Activated naive CD4-positive, alpha-beta T cell treated with anti-CD3 and anti-CD28 coated beads, Interleukin-2, amount 50 U/mL, for 72 hours (primary cell): ENCODE results near the gene RBBP4. TPM values are rescaled to one million over a fixed set of nuclear protein-coding genes. Genes with fewer than 3 reads are reported as not detected.
"Not testable (repeated sequence)": the region's sequence is repeated elsewhere in the genome, so short reads cannot be mapped to it uniquely, and the experiment has no call there.

Source experiments
- ATAC-seq, 2 donors: fragments of 150-1000 bp; cut with Tn5 transposase; 2 replicates each; pipeline ENCODE4 v1.10.0; 2021; ENCODE audit warnings: mild to moderate bottlenecking in 2 of 2, moderate library complexity in 2 of 2
- DNase-seq, 2 donors: peaks; one replicate each; pipeline ENCODE4 v3.0.0; 2021 to 2022; ENCODE audit warnings: low spot score in 2 of 2
- H3K27ac Mint-ChIP-seq, 2 donors: one replicate each; pipeline ENCODE4 v1.8.0; 2022; ENCODE audit warnings: mild to moderate bottlenecking in 2 of 2, mixed read lengths in 2 of 2
- H3K36me3 Mint-ChIP-seq, 2 donors: one replicate each; pipeline ENCODE4 v1.8.0; 2022; ENCODE audit warnings: mixed read lengths in 2 of 2
- H3K9me3 Mint-ChIP-seq, 2 donors: one replicate each; pipeline ENCODE4 v1.8.0; 2022; ENCODE audit warnings: mixed read lengths in 2 of 2
- total RNA-seq, 2 donors: library from RNA; stranded (reverse); gene quantifications; one replicate each; pipeline ENCODE4 v1.2.3, GENCODE V29; 2022

RBBP4 gene
- total RNA-seq, 2 donors from 2014 or later: 346 to 359 TPM

DNA sequence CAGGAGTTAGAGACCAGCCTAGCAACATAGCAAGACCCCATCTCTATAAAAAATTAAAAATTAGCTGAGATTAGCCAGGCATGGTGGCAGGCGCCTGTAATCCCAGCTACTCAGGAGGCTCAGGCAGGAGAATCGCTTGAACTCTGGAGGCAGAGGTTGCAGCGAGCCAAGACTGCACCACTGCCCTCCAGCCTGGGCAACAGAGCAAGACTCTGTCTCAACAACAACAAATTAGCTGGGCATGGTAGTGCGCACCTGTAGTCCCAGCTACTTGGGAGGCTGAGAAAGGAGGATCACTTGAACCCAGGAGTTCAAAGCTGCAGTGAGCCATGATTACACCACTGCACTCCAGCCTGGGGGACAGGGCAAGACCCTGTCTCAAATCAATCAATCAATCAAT is 20.8 kb upstream of the RBBP4 start:
- ATAC-seq, H3K27ac Mint-ChIP-seq, H3K9me3 Mint-ChIP-seq, H3K36me3 Mint-ChIP-seq, DNase-seq: not testable (repeated sequence)

DNA sequence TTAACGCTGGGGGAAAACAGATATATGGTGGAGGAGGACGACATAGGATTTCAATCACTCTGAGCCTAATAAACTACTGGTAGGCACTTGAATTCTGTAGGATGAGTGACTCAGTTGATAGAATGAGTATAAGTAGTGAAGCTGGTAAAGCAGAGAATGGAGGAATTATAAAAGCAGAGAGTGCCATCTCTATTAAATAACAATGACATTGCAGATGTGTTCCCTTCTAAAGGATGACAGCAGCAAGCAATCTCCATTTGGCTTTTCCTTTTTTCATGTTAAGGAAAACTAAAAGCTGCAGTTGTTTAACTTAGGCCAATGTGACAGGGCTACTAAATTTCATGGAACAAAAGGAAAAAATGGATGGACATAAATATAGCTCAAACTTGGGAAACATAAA is 18.2 kb upstream of the RBBP4 start:
- ATAC-seq (no peak), DNase-seq (no peak)
- Mint-ChIP-seq H3K27ac (no peak overlapping the region), H3K36me3 (peaks cover 0 to under 1% of the 10 kb centered on the region in 2 donors), H3K9me3 (no peaks in the 10 kb centered on the region)

DNA sequence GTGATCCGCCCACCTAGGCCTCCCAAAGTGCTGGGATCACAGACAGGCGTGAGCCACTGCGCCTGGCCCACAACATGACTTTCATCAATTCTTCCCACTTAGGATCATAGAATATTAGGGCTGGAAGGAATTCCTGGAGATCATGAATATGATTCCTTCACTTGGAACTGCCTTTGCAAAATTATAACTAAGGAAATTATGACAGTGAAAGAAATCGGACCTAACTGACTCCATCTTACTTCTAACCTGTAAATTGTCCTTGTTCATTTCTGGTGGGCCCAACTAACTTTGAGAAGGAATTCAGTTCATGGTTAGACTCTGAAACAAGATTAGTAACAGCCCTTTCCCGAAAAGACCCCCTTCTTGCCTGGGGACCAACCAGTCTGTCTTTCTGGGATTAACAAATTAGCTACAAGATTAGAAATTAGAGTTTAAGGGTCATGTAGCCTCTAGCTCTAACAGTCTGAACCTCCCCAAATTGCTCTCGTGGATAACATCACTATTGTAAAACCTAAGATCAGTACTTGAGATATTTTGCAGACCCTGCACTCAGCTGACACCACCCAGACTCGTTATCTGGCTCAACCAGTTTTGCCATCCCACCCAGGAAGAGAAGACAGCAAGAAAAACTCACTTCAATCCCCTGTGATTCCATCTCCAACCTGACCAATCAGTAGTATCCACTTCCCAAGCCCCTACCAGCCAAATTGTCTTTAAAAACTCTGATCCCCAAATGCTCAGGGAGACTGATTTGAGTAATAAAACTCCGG is 15.3 kb upstream of the RBBP4 start:
- ATAC-seq: no peak
- Mint-ChIP-seq H3K9me3 (no peaks in the 10 kb centered on the region), H3K27ac (peak overlapping the region; percentile 11 to 37), H3K36me3 (no peaks in the 10 kb centered on the region)
- DNase-seq: no peak

DNA sequence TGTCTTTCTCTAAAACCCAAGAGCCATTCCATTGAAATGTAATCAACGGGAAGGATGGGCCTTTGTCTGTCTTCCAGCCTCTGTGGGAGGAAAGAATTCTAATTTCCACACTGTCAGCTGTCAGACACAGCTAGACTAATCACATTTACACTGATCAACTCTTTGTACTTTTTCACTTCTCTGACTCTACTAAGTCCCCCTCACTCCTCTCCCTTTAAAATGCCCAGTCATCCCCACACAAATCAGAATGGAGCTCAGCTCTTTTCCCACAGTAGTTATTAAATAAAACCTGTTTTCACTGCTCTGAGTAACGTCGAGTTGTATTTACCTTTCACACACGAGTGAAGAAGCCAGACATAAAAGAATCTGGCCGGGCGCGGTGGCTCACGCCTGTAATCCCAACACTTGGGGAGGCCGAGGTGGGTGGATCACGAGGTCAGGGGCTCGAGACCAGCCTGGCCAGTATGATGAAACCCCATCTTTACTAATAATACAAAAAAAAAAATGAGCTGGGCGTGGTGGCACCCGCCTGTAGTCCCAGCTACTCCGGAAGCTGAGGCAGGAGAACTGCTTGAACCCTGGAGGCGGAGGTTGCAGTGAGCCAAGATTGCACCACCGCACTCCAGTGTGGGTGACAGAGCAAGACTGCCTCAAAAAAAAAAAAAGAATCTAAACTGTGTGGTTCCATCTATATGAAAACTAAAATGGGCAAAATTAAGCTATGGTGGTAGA is 13.9 kb upstream of the RBBP4 start:
- no peaks in the 10 kb centered on the region for H3K36me3 Mint-ChIP-seq
- H3K27ac Mint-ChIP-seq: peak overlapping the region; percentile 15 to 67
- no peak for DNase-seq
- H3K9me3 Mint-ChIP-seq: no peaks in the 10 kb centered on the region
- ATAC-seq: no peak

DNA sequence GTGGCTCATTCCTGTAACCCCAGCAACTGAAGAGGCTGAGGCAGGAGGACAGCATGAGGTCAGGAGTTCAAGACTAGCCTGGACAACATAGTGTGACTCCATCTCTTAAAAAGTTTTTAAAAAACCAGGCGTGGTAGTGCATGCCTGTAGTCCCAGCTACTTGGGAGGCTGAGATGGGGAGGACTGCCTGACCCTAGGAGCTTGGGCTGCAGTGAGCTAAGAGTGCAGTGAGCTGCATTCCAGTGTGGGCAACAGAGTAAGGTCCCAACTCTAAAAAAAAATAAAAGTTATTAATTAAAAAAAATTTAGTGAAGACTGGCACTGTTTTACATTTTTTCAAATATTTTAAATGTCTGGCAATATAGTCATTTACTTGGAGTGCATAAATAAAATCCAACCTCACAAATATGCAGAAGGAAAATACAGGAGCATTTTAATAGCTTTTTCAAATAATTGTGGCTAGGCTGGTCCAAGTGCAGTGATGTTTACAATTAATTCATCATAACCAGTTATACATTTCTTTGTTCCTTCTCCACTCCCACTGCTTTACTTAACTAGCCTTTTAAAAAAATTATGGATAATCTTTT is 11.4 kb upstream of the RBBP4 start:
- Mint-ChIP-seq H3K27ac (peak overlapping the region in 1 of 2 donors; percentile 29), H3K9me3 (no peaks in the 10 kb centered on the region), H3K36me3 (no peaks in the 10 kb centered on the region)
- ATAC-seq: no peak
- DNase-seq: no peak

DNA sequence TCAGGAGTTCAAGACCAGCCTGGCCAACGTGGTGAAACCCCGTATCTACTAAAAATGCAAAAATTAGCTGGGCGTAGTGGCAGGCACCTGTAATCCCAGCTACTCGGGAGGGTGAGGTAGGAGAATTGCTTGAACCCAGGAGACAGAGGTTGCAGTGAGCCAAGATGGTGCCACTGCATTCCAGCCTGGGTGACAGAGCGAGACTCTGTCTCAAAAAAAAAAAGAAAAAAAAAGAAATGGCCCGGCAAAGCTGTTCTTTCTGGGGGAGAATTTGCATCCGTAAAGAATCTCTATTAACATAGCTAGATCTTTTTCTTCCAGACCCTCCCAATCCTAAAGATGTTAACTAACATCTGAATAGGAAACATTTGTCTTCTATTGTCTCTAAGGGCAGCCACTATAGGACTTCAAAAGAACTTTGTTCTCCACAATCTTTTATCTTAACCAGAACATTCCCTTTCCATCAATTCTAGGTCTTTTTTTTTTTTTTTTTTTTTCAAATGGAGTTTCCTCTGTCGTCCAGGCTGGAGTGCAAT is 8.6 kb upstream of the RBBP4 start:
- not testable (repeated sequence) for H3K9me3 Mint-ChIP-seq, DNase-seq, H3K27ac Mint-ChIP-seq, H3K36me3 Mint-ChIP-seq, ATAC-seq

DNA sequence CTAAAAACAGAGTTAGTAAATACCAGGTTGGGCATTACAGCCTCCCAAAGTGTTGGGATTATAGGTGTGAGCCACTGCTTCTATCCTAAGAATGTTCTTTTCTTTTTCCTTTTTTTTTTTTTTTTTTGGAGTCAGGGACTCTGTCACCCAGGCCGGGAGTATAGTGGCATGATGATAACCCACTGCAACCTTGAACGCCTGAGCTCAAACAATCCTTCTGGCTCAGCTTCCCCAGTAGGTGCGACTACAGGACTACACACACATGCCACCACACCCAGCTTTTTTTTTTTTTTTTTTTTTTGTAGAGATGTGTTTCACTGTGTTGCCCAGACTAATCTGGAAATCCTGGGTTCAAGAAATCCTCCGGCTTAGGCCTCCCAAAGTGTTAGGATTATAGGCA is 6.6 kb upstream of the RBBP4 start:
- Mint-ChIP-seq H3K27ac (no peak overlapping the region), H3K9me3 (no peaks in the 10 kb centered on the region), H3K36me3 (peaks cover 0 to 9% of the 10 kb centered on the region in 2 donors)
- ATAC-seq (no peak), DNase-seq (no peak)

DNA sequence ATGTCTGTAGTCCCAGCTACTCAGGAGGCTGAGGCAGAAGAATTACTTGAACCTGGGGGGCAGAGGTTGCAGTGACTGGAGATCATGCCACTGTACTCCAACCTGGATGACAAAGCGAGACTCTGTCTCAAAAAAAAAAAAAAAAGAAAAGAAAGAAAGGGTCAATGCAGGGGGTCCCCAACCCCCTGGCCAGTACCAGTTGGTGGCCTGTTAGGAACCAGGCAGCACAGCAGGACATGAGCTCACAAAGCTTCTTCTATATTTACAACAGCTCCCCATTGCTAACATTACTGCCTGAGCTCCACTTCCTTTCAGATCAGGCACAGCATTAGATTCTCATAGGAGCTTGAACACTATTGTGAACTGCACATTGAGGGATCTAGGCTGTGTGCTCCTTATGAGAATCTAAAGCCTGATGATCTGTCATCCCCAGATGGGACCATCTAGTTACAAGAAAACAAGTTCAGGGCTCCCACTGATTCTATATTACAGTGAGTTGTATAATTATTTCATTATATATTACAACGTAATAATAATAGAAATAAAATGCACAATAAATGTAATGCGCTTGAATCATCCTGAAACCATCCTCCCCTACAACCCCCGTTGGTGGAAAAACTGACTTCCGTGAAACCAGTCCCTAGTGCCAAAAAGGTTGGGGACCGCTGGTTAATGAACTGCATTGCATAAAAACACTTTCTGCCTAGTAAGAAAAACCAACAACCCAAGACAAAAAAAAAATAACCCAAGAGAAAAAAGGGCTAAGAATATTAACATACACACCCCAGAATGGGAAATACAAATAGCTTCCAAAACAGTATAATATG is 3.5 kb upstream of the RBBP4 start:
- Mint-ChIP-seq H3K9me3 (no peaks in the 10 kb centered on the region), H3K27ac (no peak overlapping the region), H3K36me3 (peaks cover 17 to 27% of the 10 kb centered on the region in 2 donors)
- no peak for DNase-seq
- no peak for ATAC-seq

DNA sequence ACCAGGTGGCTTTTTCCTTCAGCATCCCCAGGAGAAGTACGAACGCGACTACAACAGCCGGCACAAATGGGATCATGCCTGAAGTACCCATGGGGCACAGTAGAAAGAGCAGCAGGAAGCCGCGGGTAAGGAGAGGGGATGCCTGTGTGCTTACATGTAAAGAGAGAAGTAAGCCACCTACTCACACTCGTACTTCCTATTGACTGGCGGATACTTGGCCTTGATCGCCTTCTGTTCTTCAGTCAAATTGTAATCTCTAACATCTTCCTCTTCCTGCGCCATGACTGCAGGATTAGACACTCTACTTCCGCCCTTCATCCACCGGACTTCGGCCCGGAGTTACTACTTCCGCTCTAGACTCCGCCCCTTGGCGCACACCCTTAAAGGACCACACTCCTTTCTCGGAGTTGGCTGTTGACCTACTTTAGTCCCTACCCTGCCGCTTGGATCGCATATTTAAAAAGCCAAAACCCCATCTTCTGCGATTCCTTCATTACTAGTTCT is 708 bp upstream of the RBBP4 start, which contains the start of gene ZBTB8OS:
TSS of gene ZBTB8OS (minus strand) at position 303 of the 504 bp plus-strand sequence. CDS start at position 282, 21 bp downstream.
- Mint-ChIP-seq H3K36me3 (peaks cover 35 to 42% of the 10 kb centered on the region in 2 donors), H3K9me3 (no peaks in the 10 kb centered on the region), H3K27ac (peak within 1 kb of the TSS; percentile 98 to 99)
- ATAC-seq (peak; percentile 80 to 83), DNase-seq (peak; percentile 82 to 86)

DNA sequence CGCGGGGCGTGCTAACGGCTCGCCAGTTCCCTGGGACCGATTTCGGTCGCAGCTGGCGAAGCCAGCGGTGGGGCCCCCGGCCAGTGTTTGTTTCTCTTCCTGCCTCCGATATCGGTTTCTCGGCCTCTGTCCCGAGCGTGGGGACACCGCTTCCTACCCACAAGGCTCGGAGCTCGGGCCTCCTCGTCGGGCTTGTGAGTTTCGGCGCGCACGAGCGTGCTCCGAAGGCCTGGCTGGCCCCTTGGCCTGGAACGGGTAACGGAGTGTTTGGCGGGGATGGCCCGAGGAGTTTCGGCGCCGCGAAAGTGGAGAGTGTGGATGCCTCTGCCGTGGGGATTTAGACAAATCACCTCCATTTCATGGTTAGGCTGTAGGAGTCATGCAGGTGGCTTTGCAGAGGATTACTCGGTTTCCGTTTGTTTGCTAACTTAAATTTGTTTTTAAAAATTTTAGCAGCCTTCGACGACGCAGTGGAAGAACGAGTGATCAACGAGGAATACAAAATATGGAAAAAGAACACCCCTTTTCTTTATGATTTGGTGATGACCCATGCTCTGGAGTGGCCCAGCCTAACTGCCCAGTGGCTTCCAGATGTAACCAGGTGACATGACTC is 559 bp downstream of the RBBP4 start:
- ATAC-seq (peak in 1 of 2 donors; percentile 7), DNase-seq (no peak)
- Mint-ChIP-seq H3K27ac (peak overlapping the region; percentile 98 to 99), H3K36me3 (peaks cover 42 to 51% of the 10 kb centered on the region in 2 donors), H3K9me3 (no peaks in the 10 kb centered on the region)

DNA sequence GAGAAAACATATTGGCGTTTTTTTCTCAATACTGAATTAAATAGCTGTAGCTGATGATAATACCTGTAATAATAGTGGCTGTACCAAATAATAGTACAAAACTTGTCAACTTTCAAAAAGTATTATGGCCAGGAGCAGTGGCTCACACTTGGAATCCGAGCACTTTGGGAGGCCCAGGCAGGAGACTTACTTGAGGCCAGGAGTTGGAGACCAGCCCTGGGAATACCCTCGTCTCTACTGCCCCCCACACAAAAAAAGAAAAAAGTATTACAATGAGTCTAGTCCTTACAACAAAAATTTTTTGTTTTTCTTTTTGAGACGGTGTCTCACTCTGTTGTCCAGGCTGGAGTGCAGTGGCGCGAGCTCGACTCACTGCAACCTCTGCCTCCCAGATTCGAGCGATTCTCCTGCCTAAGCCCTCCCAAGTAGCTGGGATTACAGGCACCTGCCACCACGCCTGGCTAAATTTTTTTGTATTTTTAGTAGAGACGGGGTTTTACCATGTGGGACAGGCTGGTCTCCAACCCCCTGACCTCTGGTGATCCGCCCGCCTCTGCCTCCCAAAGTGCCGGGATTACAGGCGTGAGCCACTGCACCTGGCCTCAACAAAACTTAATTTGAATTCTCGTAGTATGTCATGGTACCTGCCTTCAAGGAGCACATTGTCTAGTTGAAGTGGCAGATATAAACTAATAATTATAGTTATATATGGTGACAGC is 1.4 kb downstream of the RBBP4 start:
- no peak for DNase-seq
- H3K9me3 Mint-ChIP-seq: no peaks in the 10 kb centered on the region
- ATAC-seq: no peak
- peaks cover 48 to 60% of the 10 kb centered on the region in 2 donors for H3K36me3 Mint-ChIP-seq
- H3K27ac Mint-ChIP-seq: peak overlapping the region; percentile 98 to 99

DNA sequence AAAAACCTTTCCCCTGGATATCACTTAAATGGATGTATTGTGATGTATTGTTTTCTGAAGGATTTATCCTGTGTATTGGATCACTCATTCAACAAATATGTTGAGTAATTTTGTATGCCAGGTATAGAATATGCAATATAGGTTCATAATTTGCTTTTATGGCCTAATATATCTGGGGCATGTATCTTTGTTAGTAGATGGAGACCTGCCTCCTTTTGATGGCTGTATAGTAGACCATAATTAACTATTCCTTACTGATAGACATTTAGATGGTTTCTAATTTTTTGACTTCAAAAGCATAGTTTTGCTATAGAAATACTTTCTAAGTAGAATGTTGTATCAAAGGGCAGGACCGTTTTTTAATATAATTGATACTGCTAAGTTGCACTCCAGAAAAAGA is 8.6 kb downstream of the RBBP4 start:
- peaks cover 30 to 51% of the 10 kb centered on the region in 2 donors for H3K36me3 Mint-ChIP-seq
- no peak overlapping the region for H3K27ac Mint-ChIP-seq
- ATAC-seq (no peak), DNase-seq (no peak)
- H3K9me3 Mint-ChIP-seq: no peaks in the 10 kb centered on the region

DNA sequence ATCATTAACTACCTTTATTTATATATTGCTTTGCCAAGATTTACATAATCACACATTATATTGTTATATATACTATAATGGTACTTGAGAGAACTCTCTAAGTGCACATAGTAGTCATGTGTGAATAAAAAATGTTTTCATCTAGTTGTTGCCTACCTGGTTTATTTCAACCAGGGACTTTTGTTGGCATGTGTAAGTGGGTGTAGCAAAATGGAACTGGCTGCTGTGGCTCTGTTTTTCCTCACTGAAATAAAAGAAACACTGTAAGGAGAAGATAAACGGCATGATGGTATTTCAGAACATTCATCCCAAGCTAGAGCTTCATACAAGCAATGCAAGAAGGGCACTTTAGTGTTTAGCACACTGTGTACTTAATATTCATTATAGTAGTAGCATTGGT is 14.9 kb downstream of the RBBP4 start:
- H3K36me3 Mint-ChIP-seq: peaks cover 5 to 17% of the 10 kb centered on the region in 2 donors
- DNase-seq (no peak), ATAC-seq (no peak)
- no peak overlapping the region for H3K27ac Mint-ChIP-seq
- no peaks in the 10 kb centered on the region for H3K9me3 Mint-ChIP-seq

DNA sequence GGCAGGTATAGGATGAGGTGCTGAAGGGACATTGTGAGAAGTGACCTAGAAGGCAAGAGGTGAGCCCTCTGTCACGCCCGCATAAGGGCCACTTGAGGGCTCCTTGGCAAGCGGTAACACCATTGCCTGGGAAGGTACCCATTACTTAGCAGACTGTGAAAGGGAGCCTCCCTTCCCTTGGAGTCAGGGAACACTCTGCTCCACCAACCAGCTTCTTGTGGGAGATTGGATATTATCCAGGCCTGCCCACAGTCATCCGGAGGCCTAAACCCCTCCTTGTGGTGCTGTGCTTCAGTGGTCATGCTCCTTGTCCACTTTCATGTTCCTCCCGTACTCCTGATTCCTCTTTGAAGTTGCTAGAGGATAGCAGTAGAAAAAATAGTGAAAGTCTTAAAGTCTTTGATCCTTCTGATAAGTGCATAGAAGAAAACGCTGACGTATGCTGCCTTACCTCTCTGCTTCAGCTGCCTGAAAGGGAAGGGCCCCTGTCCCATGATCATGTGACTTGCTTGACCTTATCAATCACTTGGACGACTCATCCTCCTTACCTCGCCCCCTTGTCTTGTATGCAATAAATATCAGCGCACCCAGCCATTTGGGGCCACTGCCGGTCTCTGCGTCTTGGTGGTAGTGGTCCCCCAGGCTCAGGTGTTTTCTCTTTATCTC is 16.0 kb downstream of the RBBP4 start:
- H3K9me3 Mint-ChIP-seq: no peaks in the 10 kb centered on the region
- no peak for ATAC-seq
- H3K27ac Mint-ChIP-seq: peak overlapping the region in 1 of 2 donors; percentile 72
- H3K36me3 Mint-ChIP-seq: peaks cover 9 to 16% of the 10 kb centered on the region in 2 donors
- no peak for DNase-seq

DNA sequence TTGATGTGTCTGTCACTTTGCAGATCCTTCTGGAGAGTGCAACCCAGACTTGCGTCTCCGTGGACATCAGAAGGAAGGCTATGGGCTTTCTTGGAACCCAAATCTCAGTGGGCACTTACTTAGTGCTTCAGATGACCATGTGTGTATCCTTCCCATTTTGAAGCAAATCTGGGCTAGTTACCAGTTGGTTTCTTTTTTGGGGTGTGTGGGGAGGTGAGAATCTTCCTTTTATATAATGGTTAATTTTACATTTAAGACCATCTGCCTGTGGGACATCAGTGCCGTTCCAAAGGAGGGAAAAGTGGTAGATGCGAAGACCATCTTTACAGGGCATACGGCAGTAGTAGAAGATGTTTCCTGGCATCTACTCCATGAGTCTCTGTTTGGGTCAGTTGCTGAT is 17.7 kb downstream of the RBBP4 start:
- not testable (repeated sequence) for H3K27ac Mint-ChIP-seq, ATAC-seq, H3K9me3 Mint-ChIP-seq, DNase-seq
- peaks cover 22 to 26% of the 10 kb centered on the region in 2 donors for H3K36me3 Mint-ChIP-seq
